Upper lobe of left lung (tissue), 4 donors: ENCODE data around the gene CCSER2.

ENCODE experiments used
- CTCF ChIP-seq, 6 experiments: fragments of 450-650 bp in 4 of 6; fragments of 200-600 bp in 2 of 6; sonication (generic) in 2 of 6; IDR thresholded peaks; one replicate each; pipeline ENCODE4 v1.5.1; 2016 to 2019; ENCODE audit warnings: antibody characterized with exemption in 6 of 6
- EP300 ChIP-seq, 4 donors: sonication (generic); formaldehyde crosslinking; IDR thresholded peaks; one replicate each; pipeline ENCODE4 v1.5.1; 2017; ENCODE audit warnings: antibody characterized with exemption in 4 of 4, control low read depth in 2 of 4
- POLR2A ChIP-seq, 4 donors: fragments of 450-650 bp; IDR thresholded peaks; one replicate each; pipeline ENCODE4 v1.5.1; 2016 to 2017; ENCODE audit warnings: antibody characterized with exemption in 4 of 4, mild to moderate bottlenecking in 2 of 4
- POLR2AphosphoS5 ChIP-seq, 2 donors: sonication (generic); formaldehyde crosslinking; IDR thresholded peaks; one replicate each; pipeline ENCODE4 v1.5.1; 2017; ENCODE audit warnings: antibody characterized with exemption in 2 of 2

- TF ChIP-seq CTCF (IDR thresholded peaks at IDR 0.05) (no peak), POLR2A (IDR thresholded peaks at IDR 0.05) (no peak), POLR2AphosphoS5 (IDR thresholded peaks at IDR 0.05) (no peak), EP300 (IDR thresholded peaks at IDR 0.05) (no peak)
These were observed 24.8 kb downstream of the CCSER2 start for GRCh38 chr10:84353052-84353803.
